K562 (cell line): ENCODE results near the gene METRN. TPM values are rescaled to one million over a fixed set of nuclear protein-coding genes. Genes with fewer than 3 reads are reported as not detected.

Experiments
- ARID3A ChIP-seq: IDR thresholded peaks from 2 replicates; pipeline ENCODE4 v1.6.1; 2012; ENCODE audit warnings: low read depth, low read length, improper control_type of control experiment, borderline replicate concordance
- ARID4B ChIP-seq: sonication (generic); formaldehyde crosslinking; IDR thresholded peaks from 2 replicates; pipeline ENCODE4 v1.8.0; 2022; ENCODE audit warnings: mild to moderate bottlenecking, missing genetic modification reagents
- DMBX1 ChIP-seq: fragments of 250-450 bp; sonication (Bioruptor Pico); IDR thresholded peaks from 2 replicates; pipeline ENCODE4 v1.8.0; 2022; ENCODE audit warnings: inconsistent platforms, mild to moderate bottlenecking, moderate library complexity, borderline replicate concordance
- KAT8 ChIP-seq: fragments of 450-650 bp; IDR thresholded peaks from 2 replicates; pipeline ENCODE4 v1.6.1; 2016; ENCODE audit warnings: low read depth, mild to moderate bottlenecking
- KLF13 ChIP-seq: fragments of 450-650 bp; IDR thresholded peaks from 2 replicates; pipeline ENCODE4 v1.6.1; 2016; ENCODE audit warnings: missing genetic modification characterization, low read depth, mild to moderate bottlenecking, missing compliant biosample characterization, moderate library complexity, borderline replicate concordance
- MTA1 ChIP-seq: fragments of 450-650 bp; IDR thresholded peaks from 2 replicates; pipeline ENCODE4 v1.6.1; 2017; ENCODE audit warnings: borderline replicate concordance
- NFXL1 ChIP-seq: fragments of 450-650 bp; formaldehyde crosslinking; IDR thresholded peaks from 2 replicates; pipeline ENCODE4 v1.4.0; 2021; ENCODE audit warnings: mild to moderate bottlenecking
- POU5F1 ChIP-seq: fragments of 150-350 bp; IDR thresholded peaks from 2 replicates; pipeline ENCODE4 v1.6.1; 2014; ENCODE audit warnings: borderline replicate concordance, low read length, low read depth, mild to moderate bottlenecking; ENCODE audit not compliant: partially characterized antibody
- RBFOX2 ChIP-seq: fragments of 200-400 bp; formaldehyde crosslinking; IDR thresholded peaks from 2 replicates; pipeline ENCODE4 v1.6.1; 2017; ENCODE audit warnings: low read depth, mild to moderate bottlenecking, low read length, moderate library complexity
- RHOXF2B ChIP-seq: fragments of 250-450 bp; sonication (Bioruptor Pico); conservative IDR thresholded peaks from 2 replicates; pipeline ENCODE4 v1.5.1; 2021
- SFPQ ChIP-seq: fragments of 200-400 bp; formaldehyde crosslinking; IDR thresholded peaks from 2 replicates; pipeline ENCODE4 v1.6.1; 2017; ENCODE audit warnings: mild to moderate bottlenecking, low read depth, low read length, moderate library complexity
- TFAP4 ChIP-seq: sonication (generic); formaldehyde crosslinking; IDR thresholded peaks from 2 replicates; pipeline ENCODE4 v1.8.0; 2022; ENCODE audit warnings: missing genetic modification reagents, mild to moderate bottlenecking, moderate library complexity, borderline replicate concordance
- USF1 ChIP-seq: sonication (generic); formaldehyde crosslinking; IDR thresholded peaks from 2 replicates; pipeline ENCODE4 v1.9.0; 2022; ENCODE audit warnings: mild to moderate bottlenecking, missing genetic modification reagents
- ZFP36 ChIP-seq: fragments of 150-350 bp; IDR thresholded peaks from 2 replicates; pipeline ENCODE4 v1.6.1; 2018; ENCODE audit warnings: low read length, low read depth; ENCODE audit not compliant: partially characterized antibody
- ZNF121 ChIP-seq: sonication (generic); formaldehyde crosslinking; conservative IDR thresholded peaks from 2 replicates; pipeline ENCODE4 v1.8.0; 2022; ENCODE audit warnings: missing genetic modification reagents
- ZNF79 ChIP-seq: fragments of 250-450 bp; sonication (Bioruptor Pico); IDR thresholded peaks from 2 replicates; pipeline ENCODE4 v1.4.0; 2020; ENCODE audit warnings: low read depth, mild to moderate bottlenecking, moderate library complexity
- polyA plus RNA-seq, 8 experiments: library from polyadenylated mRNA; depleted of rRNA in 4 of 8; stranded (reverse) in 5 of 8; unstranded in 3 of 8; fragments of >200 nt; fragmentation: Nextera tagmentation in 2 of 8; fragmentation: Illumina TruSeq in 1 of 8; extraction: Ambion mirVana in 2 of 8; extraction: Trizol in 1 of 8; gene quantifications; 2 replicates each; pipeline versions ENCODE4 v1.2.1 to v1.2.3, GENCODE V29; 2011 to 2014; ENCODE audit warnings: inconsistent platforms in 1 of 8, missing spikeins in 1 of 8
- total RNA-seq, 7 experiments: library from RNA; depleted of rRNA in 6 of 7; stranded (reverse); fragments of >200 nt in 6 of 7; fragmentation: Illumina TruSeq in 2 of 7; extraction: Trizol in 2 of 7; gene quantifications; 2 replicates each; pipeline versions ENCODE4 v1.2.1 to v1.2.3, GENCODE V29; 2011 to 2021; ENCODE audit warnings: low replicate concordance in 1 of 7

METRN gene
- total and polyA plus RNA-seq, 9 of the 15 experiments (the other 6 are each of a cell fraction or from before 2014, with no cell fraction given): 0.20 to 89.8 (median 15.4) TPM

GRCh38 chr16:682493-683395, 32.2 kb upstream of the METRN start (continued):
- TF ChIP-seq DMBX1 (CRISPR knock-in tag) (no peak), ARID4B (0 out of 2 replicates have a peak, but pooled peaks have one; percentile 22), ZNF79 (CRISPR knock-in tag) (no peak), SFPQ (no peak), USF1 (no peak), TFAP4 (CRISPR knock-in tag) (peak; percentile 38; the same call in 1 of the 2 replicates), KLF13 (tag) (no peak), ZNF121 (CRISPR knock-in tag) (no peak), NFXL1 (no peak), POU5F1 (no peak), ZFP36 (no peak), MTA1 (no peak), RHOXF2B (CRISPR knock-in tag) (no peak), KAT8 (no peak), RBFOX2 (peak; percentile 13), ARID3A (no peak)
